Stimulated activated CD8-positive, alpha-beta memory T cell treated with anti-CD3 and anti-CD28 coated beads, Interleukin-12 subunit alpha, Interleukin-12 subunit beta, amount 100 ng/mL, for 24 hours (primary cell): ENCODE results near the gene NIPAL4.

Experiments used
- DNase-seq: peaks from one replicate; pipeline ENCODE4 v3.0.0-alpha.2; 2020; ENCODE audit errors: extremely low read depth

The NIPAL4 gene

GRCh38 chr5:157485340-157485739 lies 25.3 kb downstream of the NIPAL4 start:
- DNase-seq, result no peak

DNA sequence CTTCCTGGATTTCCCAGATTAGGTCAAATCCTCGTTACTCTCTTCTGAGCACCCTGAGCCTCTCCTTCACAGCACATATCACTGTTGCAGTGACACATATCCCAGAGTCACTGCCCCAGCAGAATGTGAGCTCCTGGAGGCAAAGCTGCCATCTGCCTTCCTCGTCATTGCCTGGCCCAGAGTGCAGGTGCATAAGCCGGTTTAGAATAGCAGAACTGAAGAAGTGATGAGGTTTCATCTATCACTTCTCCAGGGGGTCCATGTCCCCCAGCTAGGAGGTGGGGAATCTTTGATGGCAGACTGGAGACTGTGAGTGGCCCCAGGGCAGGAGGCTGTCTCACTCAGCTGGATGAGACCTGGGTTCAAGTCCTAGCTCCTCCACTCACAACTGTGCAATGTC lies 25.8 kb downstream of the NIPAL4 start:
- no peak for DNase-seq

DNA sequence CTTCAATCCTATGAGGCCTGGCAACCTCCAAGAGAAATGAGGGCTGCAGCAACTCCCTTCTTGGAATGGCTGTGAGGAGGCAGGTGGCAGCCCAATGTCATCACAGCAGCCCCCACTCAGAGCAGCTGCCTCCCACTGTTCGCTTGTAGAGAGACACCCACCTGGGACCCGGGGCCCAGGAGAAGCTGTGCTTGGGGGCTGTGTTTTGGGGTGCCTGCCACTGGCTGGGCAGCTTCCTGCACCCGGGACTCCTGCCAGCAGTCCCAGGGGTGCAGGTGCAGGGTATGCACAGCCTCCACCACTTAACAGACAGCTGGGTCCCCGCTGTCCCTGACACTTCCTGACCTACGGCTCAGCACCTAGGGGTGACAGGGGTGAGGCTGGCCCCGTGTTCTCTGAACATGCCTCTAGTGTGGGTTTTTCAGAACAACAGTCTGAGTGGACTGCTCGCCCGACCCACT lies 26.2 kb downstream of the NIPAL4 start:
- no peak for DNase-seq

- no peak for DNase-seq
Measured at GRCh38 chr5:157486861-157487260, 26.8 kb downstream of the NIPAL4 start.

DNA sequence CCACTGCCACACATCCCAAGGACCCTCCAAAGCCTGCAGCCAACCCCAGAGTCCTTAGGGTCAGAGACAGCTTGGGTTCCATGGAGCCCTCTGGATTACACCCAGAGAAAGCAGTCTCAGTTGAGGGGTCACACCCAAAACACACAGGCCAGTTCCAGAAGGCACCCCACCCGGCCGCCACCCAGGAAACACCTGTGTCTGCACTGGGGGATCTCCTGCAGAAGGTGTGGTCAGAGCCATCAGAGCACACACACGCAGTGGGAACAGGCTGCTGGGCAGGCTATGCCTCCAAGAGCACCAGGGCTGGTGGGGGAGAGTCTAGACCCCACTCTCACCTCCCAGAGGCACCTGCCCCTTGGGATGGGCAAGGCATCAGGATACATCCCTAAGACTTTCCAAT lies 27.3 kb downstream of the NIPAL4 start:
- no peak for DNase-seq

DNA sequence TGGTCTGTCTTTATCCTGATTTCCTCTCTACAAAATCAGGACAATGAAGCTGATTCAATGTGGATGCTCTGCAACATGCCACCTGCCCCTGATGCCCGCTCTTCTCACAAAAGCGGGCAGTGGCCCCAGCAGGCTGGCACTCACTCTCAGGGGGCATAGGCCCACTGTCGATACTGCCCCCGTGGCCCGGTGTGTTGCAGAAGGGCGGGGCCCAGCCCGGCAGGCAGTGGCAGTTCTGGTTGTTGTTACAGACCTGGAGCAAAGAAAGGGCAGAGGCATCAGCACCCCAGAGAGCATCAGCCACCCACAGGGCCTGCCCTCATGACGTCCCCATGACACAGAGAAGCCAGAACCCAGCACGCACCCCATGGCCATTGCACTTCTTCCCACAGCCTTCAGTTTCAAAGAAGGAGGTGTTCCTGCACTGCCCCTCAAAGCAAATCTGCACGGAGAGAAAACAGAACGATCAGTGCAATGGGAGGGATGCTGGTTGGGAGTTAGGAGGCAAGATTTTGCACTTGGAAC lies 31.5 kb downstream of the NIPAL4 start:
- DNase-seq, result no peak

DNA sequence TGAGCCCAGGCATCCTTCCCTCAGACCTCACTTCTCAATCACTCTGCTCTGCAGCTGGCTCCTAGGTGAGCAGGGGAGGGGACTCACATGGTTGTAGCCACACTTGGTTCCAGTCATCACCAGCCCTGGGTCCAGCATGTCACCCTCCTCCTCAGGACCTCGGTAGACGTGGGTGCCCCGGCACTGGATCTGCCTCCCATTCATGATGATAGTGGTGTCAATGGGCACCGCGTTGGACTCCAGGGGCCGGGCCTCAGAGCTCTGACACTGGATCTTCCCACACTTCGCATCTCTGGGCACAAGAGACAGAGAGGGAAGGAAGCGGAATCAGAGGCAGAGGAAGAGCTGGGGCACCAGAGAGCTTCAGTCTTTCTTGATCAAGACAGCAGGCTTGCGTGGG lies 32.9 kb downstream of the NIPAL4 start:
- DNase-seq, result no peak

GRCh38 chr5:157494178-157494832 lies 34.3 kb downstream of the NIPAL4 start:
- DNase-seq, result no peak

DNA sequence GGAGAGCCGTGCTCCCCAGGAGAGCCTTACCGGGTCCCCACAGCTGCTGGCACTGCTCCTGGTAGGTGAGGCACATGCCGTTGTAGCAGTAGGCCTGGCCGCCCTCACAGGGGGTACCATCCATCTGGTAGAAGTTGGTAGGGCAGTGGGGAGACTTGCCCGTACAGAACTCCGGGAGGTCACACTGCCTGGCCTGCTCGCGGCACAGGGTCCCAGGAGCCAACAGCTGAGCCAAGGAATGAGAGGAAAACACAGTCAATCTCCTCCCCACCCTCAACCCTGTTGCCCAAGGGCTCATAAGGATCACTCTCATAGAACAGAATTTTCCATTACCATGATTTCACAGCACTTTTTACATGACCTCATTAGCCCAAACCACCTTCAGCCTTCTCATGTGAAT lies 36.9 kb downstream of the NIPAL4 start:
- no peak for DNase-seq

DNA sequence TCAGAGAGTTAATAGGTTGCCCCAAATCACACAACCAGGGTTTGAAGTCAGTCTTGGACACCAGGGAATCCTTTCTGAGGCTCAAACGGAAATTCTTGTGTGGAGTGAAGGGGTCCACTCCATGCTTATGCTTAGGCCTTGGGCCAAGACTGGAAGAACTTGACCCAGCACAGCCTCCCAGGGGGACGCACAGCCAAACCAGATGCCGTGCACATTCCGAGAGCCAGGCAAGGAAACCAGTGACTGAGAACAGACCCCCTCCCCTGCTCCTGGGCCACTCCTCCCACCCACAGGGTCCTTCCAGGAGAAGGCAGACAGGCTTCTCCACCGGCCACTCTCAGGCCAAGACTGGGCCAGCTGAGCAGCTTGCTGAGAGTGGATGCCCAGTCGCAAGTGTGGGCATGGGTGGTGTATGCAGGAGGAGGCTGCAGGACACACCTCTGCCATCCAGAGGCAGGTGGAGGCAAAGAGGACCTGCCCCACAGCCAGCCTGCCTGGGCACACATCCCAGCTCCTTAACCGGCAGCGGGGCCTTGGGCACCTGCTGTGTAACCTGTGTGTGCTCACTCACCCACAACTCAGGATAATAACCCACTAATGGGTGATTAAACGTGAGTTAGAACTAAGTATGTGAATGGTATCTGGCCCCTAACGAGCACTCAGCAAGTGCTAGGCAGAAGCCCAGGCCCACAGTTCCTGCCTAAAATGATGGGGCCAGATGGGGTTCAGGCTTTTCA lies 38.0 kb downstream of the NIPAL4 start:
- no peak for DNase-seq

GRCh38 chr5:157502143-157502647 lies 42.2 kb downstream of the NIPAL4 start:
- no peak for DNase-seq

DNA sequence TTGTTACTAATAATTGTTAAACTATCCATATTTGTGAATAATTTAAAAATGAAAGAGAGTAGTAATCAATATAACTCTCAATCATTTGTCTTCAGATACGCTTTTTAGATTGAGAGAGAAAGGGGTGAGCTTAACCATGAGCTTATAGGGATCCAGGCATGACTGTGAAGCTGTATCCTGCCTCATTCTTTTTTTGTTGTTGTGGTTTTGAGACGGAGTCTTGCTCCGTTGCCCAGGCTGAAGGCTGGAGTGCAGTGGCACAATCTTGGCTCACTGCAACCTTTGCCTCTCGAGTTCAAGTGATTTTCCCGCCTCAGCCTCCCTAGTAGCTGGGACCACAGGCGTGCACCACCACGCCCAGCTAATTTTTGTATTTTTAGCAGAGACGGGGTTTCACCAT lies 44.0 kb downstream of the NIPAL4 start:
- no peak for DNase-seq

DNA sequence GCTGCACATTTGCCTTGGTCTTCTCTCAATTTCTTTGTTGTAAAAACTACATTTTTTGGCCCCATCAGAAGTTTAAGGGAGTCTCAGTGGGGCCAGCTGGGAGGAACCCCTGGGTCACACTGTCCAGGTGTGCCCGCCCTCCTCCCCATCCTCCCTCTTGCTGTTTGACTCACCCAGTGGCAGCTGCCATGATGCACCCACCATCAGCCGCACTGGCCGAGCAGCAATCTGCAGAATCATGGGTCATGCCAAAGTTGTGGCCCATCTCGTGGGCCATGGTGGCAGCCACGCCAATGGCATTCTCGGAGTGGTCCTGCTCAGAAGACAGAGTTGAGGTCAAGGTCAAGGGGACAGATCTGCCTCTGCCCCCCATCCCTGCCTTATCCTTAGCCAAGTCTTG lies 45.5 kb downstream of the NIPAL4 start:
- no peak for DNase-seq

- DNase-seq, result no peak
Measured at GRCh38 chr5:157506066-157506590, 46.1 kb downstream of the NIPAL4 start.

GRCh38 chr5:157506981-157507780 lies 47.2 kb downstream of the NIPAL4 start:
- no peak for DNase-seq

DNA sequence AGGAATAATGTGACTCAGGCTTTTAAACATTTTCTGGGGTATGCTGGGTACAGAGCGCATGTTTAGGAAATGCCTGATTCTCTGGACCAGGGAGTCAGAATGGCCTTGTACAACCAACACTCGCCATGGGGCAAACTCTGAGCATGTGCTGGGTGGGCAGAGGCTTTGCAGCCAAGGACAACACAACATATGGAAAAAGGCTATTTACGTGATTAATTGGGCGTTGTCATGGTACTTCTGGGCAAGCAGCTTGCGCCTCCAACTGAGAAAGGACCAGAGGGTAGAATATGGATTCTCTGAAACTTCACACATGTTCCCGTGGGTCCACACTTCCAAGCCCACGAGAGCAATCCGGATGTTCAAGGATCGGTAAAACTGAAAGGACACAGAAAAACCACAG lies 49.1 kb downstream of the NIPAL4 start:
- no peak for DNase-seq

DNA sequence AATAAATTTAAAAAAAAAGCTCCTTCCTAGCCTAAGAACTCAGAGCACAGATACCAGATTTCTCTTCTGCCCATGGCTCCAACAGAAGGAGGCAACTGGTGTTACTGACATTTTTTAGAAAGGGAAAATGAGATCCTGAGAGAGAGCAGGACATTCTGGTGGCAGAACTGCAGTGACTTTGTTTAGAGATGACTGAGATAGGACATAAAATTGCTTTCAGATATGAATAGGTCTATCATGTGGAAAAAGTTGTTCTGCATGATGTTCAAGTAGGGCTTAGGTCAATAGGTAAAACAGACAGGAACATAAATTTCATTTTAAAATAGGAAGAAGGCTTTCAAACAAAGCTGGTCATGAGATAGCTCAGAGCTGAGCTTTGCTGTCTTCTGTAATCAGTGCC lies 49.6 kb downstream of the NIPAL4 start:
- no peak for DNase-seq

DNA sequence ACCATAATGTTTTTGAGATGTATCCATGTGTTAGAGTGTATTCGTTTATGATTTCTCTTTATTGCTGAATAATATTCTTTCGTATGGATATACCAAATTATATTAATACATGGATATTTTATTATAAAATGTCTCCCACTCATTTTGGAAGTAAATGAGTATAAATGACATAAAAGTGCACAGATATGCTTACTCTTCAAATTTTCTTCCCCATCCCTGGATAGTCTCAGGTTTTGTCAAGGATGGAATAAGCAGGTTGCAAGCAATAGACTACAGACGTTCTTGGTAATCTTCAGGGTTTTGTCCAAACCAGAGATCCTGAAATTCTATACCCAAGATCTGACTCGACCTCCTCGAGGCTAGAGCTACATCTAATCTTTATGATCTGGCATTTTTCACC lies 50.7 kb downstream of the NIPAL4 start:
- DNase-seq, result no peak

DNA sequence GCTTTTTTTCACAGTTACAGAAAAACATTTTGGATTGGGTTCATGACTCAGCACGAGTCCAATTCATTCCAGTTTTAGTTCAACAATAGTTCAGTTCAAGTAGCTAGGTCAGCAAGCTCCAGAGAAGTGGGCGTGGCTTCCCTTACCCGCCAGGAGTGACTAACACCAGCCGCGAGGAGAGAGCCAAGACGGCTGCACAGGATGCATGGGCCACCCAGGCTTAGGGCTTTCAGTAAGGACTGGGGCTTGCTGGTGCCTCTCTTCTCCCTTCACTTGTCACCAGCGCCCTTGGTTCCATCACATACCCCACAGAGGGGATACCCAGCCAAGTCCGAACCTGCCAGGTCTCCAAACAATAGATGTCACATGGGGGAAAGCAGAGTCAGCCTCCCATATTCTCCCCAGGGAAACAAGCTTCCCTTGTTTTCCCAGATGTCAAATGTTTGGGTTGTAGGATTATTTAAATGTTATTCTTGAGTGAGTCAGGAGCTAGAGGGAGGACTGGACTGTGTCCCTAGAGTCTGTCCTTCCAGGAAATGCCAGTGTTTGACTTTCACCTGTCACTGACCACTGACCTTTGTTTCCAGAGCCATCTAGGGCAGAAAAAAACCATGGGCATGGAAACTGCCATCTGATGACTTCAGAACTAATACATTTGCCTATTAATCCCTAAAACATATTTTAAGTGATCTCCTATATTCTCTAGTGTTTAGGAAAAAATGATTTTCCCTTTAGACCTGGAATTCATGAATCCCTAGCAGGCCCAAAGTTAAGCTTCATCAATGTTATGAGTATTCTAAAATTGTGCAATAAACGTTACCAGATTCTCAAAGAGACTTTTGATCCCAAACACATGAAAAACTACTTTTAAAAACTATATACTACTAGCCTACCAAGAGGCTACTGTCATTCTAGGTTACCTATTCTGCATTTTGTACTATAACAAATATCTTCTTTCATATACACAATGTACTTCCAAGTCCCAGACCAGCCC lies 51.9 kb downstream of the NIPAL4 start:
- no peak for DNase-seq

DNA sequence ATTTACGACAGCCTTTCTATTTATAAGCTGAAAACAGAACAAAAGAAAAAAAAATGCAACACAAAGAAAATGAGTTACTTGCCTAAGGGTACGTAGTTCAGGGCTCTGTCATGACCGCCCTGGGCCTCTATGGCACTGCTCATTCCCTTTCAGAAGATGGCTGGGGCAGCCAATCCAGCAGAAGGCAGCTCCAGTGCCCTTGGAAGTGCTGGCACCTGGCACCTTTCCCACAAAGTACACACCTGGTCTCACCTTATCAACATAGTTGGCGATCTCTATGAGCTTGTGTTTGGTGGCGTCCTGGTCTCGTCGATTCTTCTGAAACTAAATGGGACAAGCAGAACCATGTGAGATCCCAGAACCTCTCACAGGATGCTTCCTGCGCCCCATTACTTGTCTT lies 53.2 kb downstream of the NIPAL4 start:
- no peak for DNase-seq

- DNase-seq, result no peak
Measured at GRCh38 chr5:157514974-157515373, 55.0 kb downstream of the NIPAL4 start.
